SK-N-MC (cell line): ENCODE data around the gene CLP1.
A peak's percentile ranks its signal among the peaks of the same experiment; 100 is the strongest.

ENCODE experiments used
- EZH2 ChIP-seq: fragments of 200-600 bp; sonication (generic); IDR thresholded peaks from one replicate; pipeline ENCODE4 v1.6.1; 2017; ENCODE audit warnings: antibody characterized with exemption
- POLR2AphosphoS5 ChIP-seq: IDR thresholded peaks from 2 replicates; pipeline ENCODE4 v1.6.1; 2012; ENCODE audit warnings: mild to moderate bottlenecking, low read depth, low read length, borderline replicate concordance

- TF ChIP-seq EZH2 (no peak), POLR2AphosphoS5 (peak; percentile 50; the same call in 1 of the 2 replicates)
These were observed 10.7 kb upstream of the CLP1 start for GRCh38 chr11:57646799-57647303.
